Hepatocyte (in vitro differentiated cells): Measurements from ENCODE around the gene PHF10. TPM values are rescaled to one million over a fixed set of nuclear protein-coding genes. Genes with fewer than 3 reads are reported as not detected.

ENCODE experiments used
- DNase-seq: peaks from one replicate; pipeline ENCODE4 v3.0.0-alpha.2; 2016; ENCODE audit warnings: low spot score
- H2AFZ ChIP-seq: fragments of 200-600 bp; sonication (generic); 2 replicates; pipeline ENCODE4 v1.6.0; 2016; ENCODE audit warnings: antibody characterized with exemption, mild to moderate bottlenecking
- H3K27ac ChIP-seq: fragments of 200-600 bp; sonication (generic); 2 replicates; pipeline ENCODE4 v1.5.1; 2016; ENCODE audit warnings: mild to moderate bottlenecking
- H3K27me3 ChIP-seq: fragments of 200-600 bp; sonication (generic); 2 replicates; pipeline ENCODE4 v1.6.1; 2016
- H3K36me3 ChIP-seq: fragments of 200-600 bp; sonication (generic); replicated peaks from 2 replicates; pipeline ENCODE4 v1.5.1; 2016; ENCODE audit warnings: low read depth; ENCODE audit not compliant: insufficient read depth
- H3K4me1 ChIP-seq: fragments of 200-600 bp; sonication (generic); 2 replicates; pipeline ENCODE4 v1.5.1; 2016; ENCODE audit warnings: mild to moderate bottlenecking, moderate library complexity; ENCODE audit not compliant: insufficient read depth
- H3K4me2 ChIP-seq: fragments of 200-600 bp; sonication (generic); 2 replicates; pipeline ENCODE4 v1.6.0; 2016
- H3K4me3 ChIP-seq: fragments of 200-600 bp; sonication (generic); 2 replicates; pipeline ENCODE4 v1.5.1; 2016; ENCODE audit warnings: mild to moderate bottlenecking
- H3K79me2 ChIP-seq: fragments of 200-600 bp; sonication (generic); 2 replicates; pipeline ENCODE4 v1.6.0; 2017; ENCODE audit warnings: mild to moderate bottlenecking
- H3K9me2 ChIP-seq: fragments of 200-600 bp; sonication (generic); replicated peaks from 2 replicates; pipeline ENCODE4 v1.6.0; 2017; ENCODE audit warnings: mild to moderate bottlenecking; ENCODE audit not compliant: insufficient read depth
- H3K9me3 ChIP-seq: fragments of 200-600 bp; sonication (generic); 2 replicates; pipeline ENCODE4 v1.5.1; 2016; ENCODE audit warnings: low read depth, mild to moderate bottlenecking
- H4K20me1 ChIP-seq: fragments of 200-600 bp; sonication (generic); 2 replicates; pipeline ENCODE4 v1.6.0; 2016; ENCODE audit warnings: mild to moderate bottlenecking; ENCODE audit not compliant: insufficient read depth, poor library complexity, severe bottlenecking
- EZH2 ChIP-seq: fragments of 200-600 bp; sonication (generic); IDR thresholded peaks from 2 replicates; pipeline ENCODE4 v1.6.1; 2016; ENCODE audit warnings: antibody characterized with exemption, mild to moderate bottlenecking, borderline replicate concordance
- EZH2phosphoT487 ChIP-seq: fragments of 200-600 bp; sonication (generic); IDR thresholded peaks from one replicate; pipeline ENCODE4 v1.6.1; 2018; ENCODE audit warnings: antibody characterized with exemption, mild to moderate bottlenecking, low read depth, moderate library complexity; ENCODE audit not compliant: unreplicated experiment, severe bottlenecking
- WGBS: methylation state at CpG from one replicate; pipeline ENCODE4 v1.1.6; 2016; ENCODE audit warnings: low lambda C conversion rate; ENCODE audit errors: missing lambda C conversion rate; 5-methylcytosine and 5-hydroxymethylcytosine counted together
- polyA plus RNA-seq: library from polyadenylated mRNA; unstranded; fragments of >200 nt; fragmentation: Nextera tagmentation; extraction: Ambion mirVana; gene quantifications from 2 replicates; pipeline ENCODE4 v1.2.1, GENCODE V29; 2016
- total RNA-seq: library from RNA; depleted of rRNA; stranded (reverse); fragments of >200 nt; gene quantifications from 2 replicates; pipeline ENCODE4 v1.2.3, GENCODE V29; 2014
- TF ChIP-seq, protein P1 (sequence below): fragments of 200-600 bp; sonication (generic); IDR thresholded peaks from 2 replicates; pipeline ENCODE4 v1.5.1; 2016; ENCODE audit warnings: antibody characterized with exemption, mild to moderate bottlenecking; ENCODE audit not compliant: poor library complexity

PHF10 gene
- total and polyA plus RNA-seq, 2 experiments from 2014 or later = 30.1 to 41.8 TPM

DNA sequence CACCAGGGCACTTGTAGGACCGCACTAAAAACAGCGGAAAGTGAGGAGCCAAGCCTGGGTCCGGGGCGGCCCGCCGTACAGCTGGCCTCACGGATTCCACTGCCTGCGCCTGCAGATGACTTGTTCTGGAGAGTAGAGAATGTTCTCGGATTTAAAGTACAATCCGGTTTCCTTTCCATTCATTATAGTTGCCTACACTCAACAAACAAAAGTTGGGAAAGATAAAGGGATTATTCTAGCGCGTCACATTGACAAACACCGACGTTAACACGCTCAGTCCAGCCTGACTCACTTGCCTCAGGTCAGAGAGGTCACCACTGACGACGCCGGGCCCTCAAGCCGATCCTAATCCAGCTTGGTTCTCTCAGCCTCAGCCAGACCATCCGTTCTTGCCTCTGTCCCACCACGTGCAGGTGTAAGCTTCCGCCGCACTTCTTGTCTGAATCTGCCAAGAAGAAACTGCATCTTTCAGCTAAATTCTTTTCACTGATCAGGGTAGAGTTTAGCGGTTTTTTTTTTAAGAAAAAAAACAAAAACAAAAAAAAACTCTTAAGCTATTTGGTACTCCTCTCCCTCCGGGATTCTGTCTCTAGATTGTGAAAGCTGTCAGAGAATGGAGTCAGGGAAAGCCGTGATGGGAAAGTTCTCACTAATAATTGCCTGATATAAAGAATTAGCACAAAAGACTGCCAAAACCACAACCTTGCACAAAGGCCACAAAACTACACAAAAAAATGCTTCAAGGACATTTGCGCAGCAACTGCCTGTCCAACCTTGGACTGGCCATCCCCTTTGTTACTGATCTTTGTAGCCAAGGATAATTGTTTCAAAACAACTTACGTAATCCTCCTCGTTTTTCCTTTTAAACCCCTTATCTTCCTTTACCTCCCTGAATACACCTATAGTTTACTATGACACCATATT is 1.1 kb upstream of the PHF10 start:
- H3K27me3 ChIP-seq = no peaks in the 10 kb centered on the region
- WGBS = 13% methylated on average over 29 of the region's 29 CpGs
- H3K9me2 ChIP-seq = no peaks in the 10 kb centered on the region
- no peaks in the 10 kb centered on the region for H3K9me3 ChIP-seq
- peaks cover 31% of the 10 kb centered on the region for H3K79me2 ChIP-seq
- H3K4me3 ChIP-seq = peak overlapping the region; percentile 89
- peak overlapping the region; percentile 87 for H2AFZ ChIP-seq
- TF ChIP-seq, protein P1, sequence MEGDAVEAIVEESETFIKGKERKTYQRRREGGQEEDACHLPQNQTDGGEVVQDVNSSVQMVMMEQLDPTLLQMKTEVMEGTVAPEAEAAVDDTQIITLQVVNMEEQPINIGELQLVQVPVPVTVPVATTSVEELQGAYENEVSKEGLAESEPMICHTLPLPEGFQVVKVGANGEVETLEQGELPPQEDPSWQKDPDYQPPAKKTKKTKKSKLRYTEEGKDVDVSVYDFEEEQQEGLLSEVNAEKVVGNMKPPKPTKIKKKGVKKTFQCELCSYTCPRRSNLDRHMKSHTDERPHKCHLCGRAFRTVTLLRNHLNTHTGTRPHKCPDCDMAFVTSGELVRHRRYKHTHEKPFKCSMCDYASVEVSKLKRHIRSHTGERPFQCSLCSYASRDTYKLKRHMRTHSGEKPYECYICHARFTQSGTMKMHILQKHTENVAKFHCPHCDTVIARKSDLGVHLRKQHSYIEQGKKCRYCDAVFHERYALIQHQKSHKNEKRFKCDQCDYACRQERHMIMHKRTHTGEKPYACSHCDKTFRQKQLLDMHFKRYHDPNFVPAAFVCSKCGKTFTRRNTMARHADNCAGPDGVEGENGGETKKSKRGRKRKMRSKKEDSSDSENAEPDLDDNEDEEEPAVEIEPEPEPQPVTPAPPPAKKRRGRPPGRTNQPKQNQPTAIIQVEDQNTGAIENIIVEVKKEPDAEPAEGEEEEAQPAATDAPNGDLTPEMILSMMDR = no peak
- no peak for TF ChIP-seq EZH2phosphoT487
- no peak for TF ChIP-seq EZH2
- no peaks in the 10 kb centered on the region for H3K36me3 ChIP-seq
- H4K20me1 ChIP-seq = peaks cover 24% of the 10 kb centered on the region
- H3K27ac ChIP-seq = peak overlapping the region; percentile 100
- peak overlapping the region; percentile 89 for H3K4me2 ChIP-seq
- DNase-seq = peak; percentile 82
- H3K4me1 ChIP-seq = peaks cover 15% of the 10 kb centered on the region

DNA sequence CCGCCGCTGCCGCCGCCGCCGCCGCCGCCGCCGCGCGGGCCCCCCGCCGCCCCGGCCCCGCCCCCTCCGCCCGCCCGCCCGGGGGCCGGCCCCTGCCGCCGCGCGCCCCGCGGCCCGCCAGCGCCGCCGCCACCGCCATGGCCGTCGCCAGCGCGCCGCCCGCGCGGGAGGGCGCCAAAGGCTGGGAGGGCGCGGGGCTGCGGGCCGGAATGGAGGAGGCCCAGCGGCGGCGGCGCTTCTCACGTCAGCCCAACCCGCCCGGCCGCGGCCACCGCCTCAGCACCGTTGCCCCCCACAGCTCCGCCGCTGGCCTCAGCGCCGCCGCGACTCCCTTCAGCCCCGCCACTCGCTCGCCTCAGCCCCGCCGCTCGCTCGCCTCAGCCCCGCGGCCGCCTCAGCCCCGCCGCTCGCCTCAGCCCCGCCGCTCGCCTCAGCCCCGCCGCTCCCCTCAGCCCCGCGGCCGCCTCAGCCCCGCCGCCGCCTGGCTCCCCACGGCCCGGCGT is 258 bp downstream of the PHF10 start:
- DNase-seq = peak; percentile 76
- Histone ChIP-seq H3K4me1 (peaks cover 15% of the 10 kb centered on the region), H3K9me2 (no peaks in the 10 kb centered on the region)

DNA sequence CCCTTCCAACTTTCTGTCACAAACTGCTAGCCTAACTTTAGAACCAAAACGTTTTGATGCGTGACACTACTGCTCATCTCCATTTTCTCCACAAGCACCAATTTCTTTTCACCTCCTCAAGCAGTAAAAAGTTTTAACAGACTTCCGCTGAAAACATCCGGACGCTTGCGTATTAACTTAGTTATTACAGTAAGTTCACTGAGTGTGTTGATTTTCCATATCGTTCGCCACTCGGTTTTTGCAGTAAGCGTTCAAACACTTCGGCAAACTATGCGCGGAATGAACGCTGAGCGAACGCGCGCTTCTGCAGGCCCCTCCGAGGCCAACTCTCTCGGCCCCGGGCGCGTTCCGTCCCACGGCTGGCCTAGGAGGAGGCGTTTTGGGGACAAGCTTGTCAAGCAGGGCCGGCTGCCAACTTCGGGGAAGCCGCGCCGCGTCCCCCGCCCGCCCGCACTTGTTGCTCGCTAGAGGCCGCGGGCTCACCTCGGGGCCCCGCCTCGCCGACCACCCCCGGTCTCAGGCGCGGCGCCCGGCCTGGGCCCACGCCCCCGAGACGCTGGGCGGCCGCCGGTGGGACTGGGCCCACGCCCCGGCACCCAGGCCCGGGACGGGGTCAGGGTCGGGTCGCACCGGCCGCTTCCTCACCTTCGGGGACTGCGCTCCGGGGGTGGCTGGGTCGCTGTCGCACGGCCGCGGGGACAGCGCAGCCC is 945 bp downstream of the PHF10 start:
- H3K9me2 ChIP-seq = no peaks in the 10 kb centered on the region
- peak overlapping the region; percentile 17 for H2AFZ ChIP-seq
- no peaks in the 10 kb centered on the region for H3K9me3 ChIP-seq
- peaks cover 51% of the 10 kb centered on the region for H3K79me2 ChIP-seq
- H3K4me1 ChIP-seq = peaks cover 15% of the 10 kb centered on the region
- no peaks in the 10 kb centered on the region for H3K36me3 ChIP-seq
- peak overlapping the region; percentile 44 for H3K4me3 ChIP-seq
- peaks cover 44% of the 10 kb centered on the region for H4K20me1 ChIP-seq
- TF ChIP-seq EZH2phosphoT487 = no peak
- TF ChIP-seq, protein P1 = no peak
- TF ChIP-seq EZH2 = no peak
- under 1% methylated on average over 55 of the region's 70 CpGs for WGBS
- H3K27me3 ChIP-seq = no peaks in the 10 kb centered on the region
- peak; percentile 76 for DNase-seq
- H3K27ac ChIP-seq = peak overlapping the region; percentile 96
- H3K4me2 ChIP-seq = peak overlapping the region; percentile 93

More for the DNA sequence above, 258 bp downstream of the PHF10 start:
- WGBS = 20% methylated on average over 1 of the region's 89 CpGs
- Histone ChIP-seq H3K36me3 (no peaks in the 10 kb centered on the region), H3K9me3 (no peaks in the 10 kb centered on the region), H2AFZ (no peak overlapping the region), H3K27me3 (no peaks in the 10 kb centered on the region), H3K79me2 (peaks cover 45% of the 10 kb centered on the region), H3K27ac (peak overlapping the region; percentile 100), H3K4me3 (no peak overlapping the region), H3K4me2 (no peak overlapping the region), H4K20me1 (peaks cover 37% of the 10 kb centered on the region)
- TF ChIP-seq EZH2 (no peak), EZH2phosphoT487 (no peak)
- TF ChIP-seq, protein P1 = no peak
